Fibroblast of upper back skin (primary cell): ENCODE data around the gene SYMPK.
"Not testable (repeated sequence)": the region's sequence is repeated elsewhere in the genome, so short reads cannot be mapped to it uniquely, and the experiment has no call there.

ENCODE experiments used
- DNase-seq: peaks from one replicate; pipeline ENCODE4 v3.0.0-alpha.2; 2013

The SYMPK gene

GRCh38 chr19:45801603-45802175 is 61.3 kb downstream of the SYMPK start:
- DNase-seq: no peak

DNA sequence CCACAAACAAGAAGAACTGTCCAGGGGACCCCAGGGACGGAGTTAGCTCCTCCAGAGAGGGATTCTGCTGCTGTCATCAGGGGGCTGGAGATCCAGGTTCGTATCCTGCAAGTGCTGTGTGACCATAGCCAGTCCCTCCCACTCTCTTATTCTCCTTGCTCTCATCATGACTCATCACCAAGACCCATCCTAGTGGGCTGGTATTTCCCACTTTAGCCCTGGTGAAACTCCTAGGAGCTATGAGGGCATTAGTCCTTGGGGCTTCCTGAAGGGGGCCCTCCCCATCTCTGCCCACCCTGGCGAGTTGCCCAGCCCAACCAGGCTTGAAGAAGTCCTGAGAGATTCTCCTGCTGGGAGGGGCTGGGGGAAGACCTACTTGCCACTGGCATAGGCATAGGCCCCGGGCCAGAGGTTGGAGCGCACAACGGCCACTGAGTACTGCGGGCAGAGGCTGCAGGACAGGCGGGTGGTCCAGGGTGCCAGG is 62.8 kb downstream of the SYMPK start:
- DNase-seq: peak; percentile 60

DNA sequence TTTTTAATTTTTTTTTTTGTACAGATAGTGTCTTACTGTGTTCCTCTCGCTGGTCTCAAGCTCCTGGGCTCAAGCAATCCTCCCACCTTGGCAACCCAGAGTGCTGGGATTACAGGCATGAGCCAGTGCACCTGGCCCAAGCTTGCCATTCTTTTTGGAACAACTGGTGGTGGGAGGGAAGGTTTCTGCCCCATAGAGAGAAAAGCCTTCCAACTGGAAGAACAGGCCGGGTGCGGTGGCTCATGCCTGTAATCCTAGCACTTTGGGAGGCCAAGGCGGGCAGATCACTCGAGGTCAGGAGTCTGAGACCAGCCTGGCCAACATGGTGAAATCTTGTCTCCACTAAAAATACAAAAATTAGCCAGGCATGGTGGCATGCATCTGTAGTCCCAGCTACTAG is 63.4 kb downstream of the SYMPK start:
- not testable (repeated sequence) for DNase-seq

GRCh38 chr19:45798995-45799517 is 63.9 kb downstream of the SYMPK start:
- DNase-seq: peak; percentile 89

- no peak for DNase-seq
Measured at GRCh38 chr19:45794627-45795026, 68.3 kb downstream of the SYMPK start.

DNA sequence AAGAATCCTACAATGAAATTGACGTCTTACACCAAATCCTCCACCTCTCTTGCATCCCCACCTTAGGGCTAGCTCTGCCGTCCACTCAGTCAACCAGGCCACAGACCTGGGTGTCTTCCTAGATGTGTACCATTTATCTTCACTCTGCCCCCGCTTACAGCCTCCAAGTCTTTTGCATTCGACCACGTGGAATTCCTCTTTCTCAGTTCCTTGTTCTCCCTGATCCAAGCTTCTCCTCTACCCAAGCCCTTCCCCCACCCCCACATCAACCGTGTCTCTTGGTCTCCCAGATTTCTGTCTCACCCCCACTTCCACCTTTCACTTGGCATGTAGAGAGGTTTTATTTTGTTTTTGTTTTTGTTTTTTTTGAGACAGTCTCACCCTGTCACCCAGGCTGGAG is 69.1 kb downstream of the SYMPK start:
- DNase-seq: no peak

GRCh38 chr19:45793178-45793564 is 69.8 kb downstream of the SYMPK start:
- DNase-seq: no peak

DNA sequence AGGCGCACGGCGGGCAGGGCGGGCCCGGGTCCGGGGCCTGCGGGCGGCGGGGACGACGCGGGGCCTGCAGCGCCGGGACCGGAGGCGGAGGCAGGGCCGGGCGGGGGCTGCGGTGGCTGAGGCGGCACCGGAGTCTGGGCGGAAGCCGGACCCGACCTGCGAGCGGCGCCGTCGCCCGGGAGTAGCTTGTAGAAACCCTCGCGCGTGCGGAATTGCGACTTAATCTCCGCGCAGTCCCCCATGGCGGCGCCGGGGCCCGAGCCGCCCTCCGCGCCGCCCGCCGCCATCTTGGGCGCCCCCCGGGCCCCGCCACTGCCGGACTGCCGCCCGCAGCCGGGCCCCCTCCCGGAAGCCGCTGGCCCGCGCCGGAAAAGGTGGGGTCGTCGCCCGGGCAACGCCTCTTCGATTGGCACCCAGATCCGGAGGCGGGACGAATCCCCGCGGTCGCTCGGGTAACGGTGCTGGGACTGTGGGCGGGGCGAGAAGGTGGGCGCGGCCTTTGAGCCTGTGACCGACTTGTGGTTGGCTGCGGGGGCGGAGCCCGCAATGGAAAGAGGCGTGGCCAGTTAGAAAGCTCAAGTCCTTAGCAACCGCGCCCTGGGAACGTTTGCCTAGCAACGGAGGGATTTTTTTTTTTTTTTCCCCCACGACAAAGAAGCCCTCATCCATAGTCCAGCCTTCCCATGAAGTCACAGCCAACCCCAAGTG is 70.3 kb downstream of the SYMPK start, which contains the start of gene DMWD:
TSS of gene DMWD (minus strand) at position 376 of the 708 bp plus-strand sequence. CDS start at position 287, 89 bp downstream.
- peak; percentile 99 for DNase-seq

GRCh38 chr19:45791744-45792469 is 71.0 kb downstream of the SYMPK start:
- DNase-seq: no peak

- DNase-seq: no peak
Measured at GRCh38 chr19:45790942-45791341, 72.0 kb downstream of the SYMPK start.

- no peak for DNase-seq
Measured at GRCh38 chr19:45789035-45789786, 73.7 kb downstream of the SYMPK start.

- no peak for DNase-seq
Measured at GRCh38 chr19:45786533-45786894, 76.4 kb downstream of the SYMPK start.

DNA sequence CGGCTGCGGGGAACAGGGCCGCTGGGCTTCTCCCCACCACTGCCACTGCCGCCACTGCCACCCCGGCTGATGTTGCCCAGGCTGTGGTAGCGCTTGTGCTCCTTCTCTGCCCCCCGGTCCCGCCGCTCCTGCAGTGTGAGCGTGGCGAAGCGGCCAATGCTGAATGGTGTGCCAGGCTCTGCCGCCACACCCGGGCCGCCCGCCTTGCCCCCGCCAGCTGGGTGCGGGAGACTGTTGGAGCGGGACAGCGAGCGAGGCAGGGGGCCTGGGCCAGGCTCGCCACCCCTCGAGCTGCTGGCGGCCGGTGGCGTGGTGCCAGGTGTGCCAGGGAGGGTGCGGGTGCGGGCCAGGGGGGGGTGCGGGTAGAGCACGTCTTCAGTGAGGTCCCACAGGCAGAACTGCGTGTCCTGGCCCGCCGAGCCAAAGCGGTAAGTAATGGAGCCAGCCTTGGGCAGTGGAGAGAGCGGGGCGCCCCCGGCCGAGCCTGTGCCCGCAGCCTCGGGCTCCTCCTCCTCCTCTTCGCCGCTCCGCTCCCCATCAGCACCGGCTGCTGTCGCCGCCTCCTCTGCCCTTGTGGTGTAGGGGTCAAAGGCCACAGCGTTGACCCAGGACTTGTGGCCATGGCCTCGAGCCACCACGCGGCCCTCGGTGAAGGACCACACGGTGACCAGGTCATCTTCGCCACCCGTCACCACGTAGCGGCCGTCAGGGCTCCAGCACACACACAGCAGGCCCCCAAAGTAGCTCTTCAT is 77.0 kb downstream of the SYMPK start:
- no peak for DNase-seq

GRCh38 chr19:45785097-45785496 is 77.8 kb downstream of the SYMPK start:
- no peak for DNase-seq

DNA sequence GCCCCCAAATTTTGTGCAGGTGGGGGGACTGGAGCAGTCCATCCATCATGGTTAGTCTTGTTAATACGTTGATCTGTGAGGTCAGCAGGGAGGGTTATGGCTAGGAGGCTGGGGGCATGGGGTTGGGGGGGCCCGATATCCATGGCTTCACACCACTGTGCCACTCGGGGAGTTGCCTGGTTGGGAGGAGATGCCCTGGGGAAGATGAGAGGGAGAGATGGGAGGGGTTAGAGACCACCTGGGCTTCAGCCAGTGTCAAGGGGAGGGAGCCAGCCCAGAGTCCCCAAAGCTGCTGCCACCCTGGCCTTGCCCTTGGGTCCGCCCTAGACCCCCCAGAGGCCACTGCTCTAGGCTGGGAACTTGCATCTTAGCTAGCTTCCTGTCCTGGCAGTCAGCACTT is 78.9 kb downstream of the SYMPK start:
- DNase-seq: no peak

DNA sequence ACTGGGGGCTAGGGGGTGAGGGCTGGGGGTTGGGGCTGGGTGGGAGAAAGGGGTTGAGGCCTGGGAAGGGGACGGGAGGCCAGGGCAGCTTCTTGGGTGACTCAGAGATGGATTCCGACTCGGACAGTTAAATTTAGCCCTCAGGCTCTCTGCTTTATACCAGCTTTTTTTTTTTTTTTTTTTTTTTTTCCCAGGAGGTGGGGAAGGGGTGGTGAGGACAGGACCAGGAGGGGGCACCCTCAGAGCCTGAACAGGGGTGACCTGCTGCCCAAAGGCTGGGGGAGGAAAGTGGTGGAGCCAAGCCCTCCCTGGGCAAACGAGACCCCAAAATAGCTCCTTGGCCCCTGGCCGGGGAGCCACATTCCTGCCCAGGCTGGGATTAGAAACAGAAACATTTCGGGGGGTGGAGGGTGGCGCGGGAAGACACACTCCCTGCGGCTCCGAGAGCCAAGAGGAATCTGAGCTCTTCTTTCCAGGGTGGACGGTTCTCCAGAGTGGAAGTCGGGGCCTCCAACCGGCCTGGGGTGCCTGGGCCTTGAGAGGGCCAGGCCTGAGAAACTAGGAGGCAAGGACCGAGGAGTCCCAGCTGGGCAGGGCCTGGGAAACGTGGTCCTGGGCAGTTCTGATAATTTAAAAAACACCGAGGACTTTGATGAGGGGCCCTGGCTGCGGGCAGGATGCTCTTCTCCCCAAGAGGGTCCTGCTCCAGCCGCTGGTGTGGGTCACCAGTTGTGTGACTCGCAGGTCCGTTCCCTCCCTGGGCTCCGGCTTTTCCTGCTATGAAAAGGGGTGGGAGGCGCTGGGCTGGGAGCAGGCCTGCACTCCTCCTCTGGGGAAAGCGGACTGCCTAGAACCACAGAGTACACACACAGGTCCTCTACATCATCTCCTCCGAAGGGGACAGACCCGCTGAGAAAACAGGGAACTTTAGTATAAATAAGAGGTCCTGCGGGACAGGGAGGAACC is 79.8 kb downstream of the SYMPK start:
- peak; percentile 63 for DNase-seq

DNA sequence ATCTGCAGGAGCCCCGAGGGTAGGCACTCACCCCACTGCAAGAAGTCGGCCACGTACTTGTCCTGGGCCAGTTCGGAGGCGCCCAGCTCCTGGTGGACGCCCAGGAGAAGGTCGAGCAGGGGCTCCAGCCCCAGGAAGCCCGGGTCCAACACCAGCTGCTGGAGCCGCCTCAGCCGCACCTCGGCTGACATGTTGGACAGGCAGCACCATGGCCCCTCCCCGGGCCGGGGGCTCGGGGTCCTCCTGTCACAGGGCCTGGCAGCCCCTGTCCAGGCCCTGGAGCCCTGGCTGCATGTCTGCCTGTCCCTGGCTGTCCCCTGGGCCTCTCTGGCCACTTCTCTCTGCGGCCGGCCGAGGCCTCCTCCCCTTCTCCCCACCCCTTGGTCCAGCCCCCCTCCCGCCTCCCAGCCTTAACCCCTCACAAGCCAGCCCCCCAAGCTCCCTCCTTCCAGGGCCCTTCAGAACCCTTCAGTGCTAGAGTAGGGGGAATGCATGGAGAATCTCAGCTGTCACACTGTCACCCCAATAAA is 80.7 kb downstream of the SYMPK start, which contains the start of gene DMPK:
TSS of gene DMPK (minus strand) at position 329 of the 530 bp plus-strand sequence. CDS start at position 191, 138 bp downstream.
- DNase-seq: no peak

DNA sequence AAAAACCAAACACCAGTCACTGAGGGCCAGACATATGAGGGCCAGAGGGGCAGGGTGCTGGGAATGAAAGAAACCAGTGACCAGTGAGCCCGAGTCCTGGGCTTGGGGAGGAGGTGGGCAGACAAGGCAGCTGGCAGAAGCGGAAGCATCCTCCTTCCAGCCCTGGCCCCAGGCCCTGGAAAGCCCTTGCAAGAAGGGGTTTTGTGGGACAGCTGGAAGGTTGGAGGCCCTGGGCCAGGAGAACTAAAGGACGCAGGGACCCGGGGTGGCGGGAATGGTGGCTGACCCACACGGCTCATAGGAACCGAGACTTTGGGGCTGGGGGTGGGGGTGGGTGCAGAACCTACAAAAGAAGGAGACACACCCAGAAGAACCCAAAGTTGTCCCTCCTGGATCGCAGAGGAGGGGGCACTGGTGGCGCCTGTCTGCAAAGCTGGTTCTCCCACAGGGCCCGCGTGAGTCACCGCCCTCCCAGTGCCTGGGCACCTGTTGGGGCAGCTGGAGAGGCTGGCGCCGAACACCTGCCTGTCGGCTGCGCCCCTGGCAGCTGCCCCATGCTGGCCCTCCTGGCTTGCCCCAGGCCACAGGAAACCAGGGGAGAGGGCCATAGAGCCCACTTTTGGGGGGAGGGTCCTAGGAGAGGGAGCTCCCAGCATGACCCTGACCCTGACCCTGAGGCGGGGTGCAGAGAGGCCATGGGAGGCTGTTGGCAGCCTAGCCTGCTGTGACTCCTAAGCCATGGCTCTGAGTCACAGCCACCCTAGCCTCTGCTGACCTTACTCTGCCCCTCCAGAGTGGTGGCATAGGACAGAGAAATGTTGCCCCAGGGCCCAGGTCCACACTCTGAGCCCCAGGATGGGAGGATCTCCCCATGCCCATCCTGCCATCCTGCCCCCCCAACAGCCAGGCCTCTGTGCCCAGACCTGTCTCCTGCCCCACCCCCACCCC is 81.5 kb downstream of the SYMPK start:
- DNase-seq: no peak
